Measurements from ENCODE around the gene SELE. TPM values are rescaled to one million over a fixed set of nuclear protein-coding genes. Genes with fewer than 3 reads are reported as not detected.

SELE gene
- total RNA-seq, 4 donors from 2014 or later: 2.2 to 62.8 (median 16.7) TPM

DNA sequence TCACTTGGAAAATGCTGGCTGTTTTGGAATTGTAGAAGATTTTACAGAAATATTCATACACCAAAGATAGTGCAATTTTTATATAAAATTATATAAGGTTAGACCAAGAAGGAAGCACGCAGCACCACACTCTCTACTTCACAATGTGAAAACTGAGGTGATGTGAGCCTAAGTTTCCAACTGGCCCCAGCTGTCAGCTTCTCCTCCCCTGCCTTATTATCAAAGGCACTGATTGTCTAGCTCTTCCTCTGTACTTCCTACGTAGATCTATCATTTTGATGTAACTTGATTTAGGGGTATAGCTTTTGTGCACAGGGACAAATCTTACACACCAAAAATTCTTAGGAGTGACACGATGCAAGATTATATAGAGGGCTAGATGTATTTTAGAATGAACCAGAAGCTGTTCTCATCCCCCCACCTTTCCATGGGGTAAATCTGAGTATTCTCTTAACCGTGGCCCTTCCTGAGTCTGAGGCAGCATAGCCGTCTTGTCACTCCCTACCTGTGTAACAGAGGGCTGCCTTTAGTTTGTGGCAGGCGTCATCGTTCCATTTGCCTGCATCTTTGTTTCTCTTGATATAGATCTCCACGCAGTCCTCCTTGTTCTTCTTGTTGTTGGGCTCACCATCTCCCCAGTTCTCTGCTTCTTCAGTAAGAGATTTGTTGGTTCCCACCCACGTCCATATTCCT, 25.8 kb downstream of the SELE start:
- DNase-seq (ENCODE audit: low spot score): no peak
- ATAC-seq (ENCODE audit: low FRiP score): no peak
- TF ChIP-seq, protein P1, sequence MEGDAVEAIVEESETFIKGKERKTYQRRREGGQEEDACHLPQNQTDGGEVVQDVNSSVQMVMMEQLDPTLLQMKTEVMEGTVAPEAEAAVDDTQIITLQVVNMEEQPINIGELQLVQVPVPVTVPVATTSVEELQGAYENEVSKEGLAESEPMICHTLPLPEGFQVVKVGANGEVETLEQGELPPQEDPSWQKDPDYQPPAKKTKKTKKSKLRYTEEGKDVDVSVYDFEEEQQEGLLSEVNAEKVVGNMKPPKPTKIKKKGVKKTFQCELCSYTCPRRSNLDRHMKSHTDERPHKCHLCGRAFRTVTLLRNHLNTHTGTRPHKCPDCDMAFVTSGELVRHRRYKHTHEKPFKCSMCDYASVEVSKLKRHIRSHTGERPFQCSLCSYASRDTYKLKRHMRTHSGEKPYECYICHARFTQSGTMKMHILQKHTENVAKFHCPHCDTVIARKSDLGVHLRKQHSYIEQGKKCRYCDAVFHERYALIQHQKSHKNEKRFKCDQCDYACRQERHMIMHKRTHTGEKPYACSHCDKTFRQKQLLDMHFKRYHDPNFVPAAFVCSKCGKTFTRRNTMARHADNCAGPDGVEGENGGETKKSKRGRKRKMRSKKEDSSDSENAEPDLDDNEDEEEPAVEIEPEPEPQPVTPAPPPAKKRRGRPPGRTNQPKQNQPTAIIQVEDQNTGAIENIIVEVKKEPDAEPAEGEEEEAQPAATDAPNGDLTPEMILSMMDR (IDR thresholded peaks at IDR 0.05): no peak

DNA sequence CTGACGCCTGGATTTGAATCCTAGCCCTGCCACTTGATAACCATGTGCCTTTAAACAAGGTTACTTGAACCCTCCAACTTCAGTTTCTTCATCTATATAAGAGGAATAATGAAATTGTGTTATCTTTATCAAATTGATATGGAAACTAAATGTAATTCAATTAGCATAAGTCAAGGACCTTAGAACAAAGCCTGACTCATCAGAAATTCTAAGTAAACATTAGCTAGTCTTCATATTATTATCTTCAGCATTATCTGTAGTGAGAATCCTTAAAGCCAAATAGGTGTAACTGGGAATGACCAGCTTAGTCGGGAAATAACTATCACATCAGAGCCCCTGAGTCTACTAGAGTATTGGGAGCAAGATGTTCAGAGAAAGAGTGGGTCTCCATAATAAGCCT, 29.1 kb downstream of the SELE start:
- no peak for ATAC-seq (ENCODE audit: low FRiP score)
- DNase-seq (ENCODE audit: low spot score): no peak
- TF ChIP-seq, protein P1 (IDR thresholded peaks at IDR 0.05): no peak

DNA sequence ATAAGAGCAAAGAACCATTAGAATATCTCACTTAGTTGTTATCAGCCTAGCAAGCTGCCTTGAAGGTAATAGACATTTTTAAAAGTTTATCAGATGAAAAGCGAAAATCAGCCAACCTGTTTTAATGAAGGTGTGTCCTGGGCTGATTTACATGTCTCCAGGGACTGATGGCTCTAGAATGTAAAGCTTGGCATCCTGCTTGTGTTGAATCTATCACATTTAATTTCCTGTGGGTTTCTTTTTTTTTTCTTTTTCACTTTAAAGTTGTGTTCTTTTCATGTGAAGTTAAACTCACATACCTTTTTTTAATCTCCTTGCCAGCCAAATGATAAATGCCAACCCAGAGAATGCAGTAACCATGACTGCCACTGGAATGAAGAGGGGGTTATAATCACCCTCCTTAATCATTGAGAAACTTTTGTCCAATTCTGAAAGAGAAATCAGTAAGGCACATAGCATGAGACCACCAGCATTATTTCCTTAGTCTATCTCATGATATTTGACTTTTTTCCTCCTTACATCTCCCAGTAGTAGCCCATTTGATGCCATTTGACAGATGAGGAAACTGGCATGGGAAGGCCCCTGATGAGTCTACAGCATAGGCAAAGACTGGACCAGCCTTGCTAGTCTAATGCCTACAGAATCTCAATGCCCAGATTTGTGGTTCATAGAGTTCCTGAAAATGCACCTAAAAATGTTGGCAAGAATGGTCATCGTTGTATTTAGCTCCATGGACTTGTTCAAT, 32.4 kb downstream of the SELE start:
- ATAC-seq (ENCODE audit: low FRiP score) (no peak), DNase-seq (ENCODE audit: low spot score) (no peak)
- TF ChIP-seq, protein P1 (IDR thresholded peaks at IDR 0.05): no peak

DNA sequence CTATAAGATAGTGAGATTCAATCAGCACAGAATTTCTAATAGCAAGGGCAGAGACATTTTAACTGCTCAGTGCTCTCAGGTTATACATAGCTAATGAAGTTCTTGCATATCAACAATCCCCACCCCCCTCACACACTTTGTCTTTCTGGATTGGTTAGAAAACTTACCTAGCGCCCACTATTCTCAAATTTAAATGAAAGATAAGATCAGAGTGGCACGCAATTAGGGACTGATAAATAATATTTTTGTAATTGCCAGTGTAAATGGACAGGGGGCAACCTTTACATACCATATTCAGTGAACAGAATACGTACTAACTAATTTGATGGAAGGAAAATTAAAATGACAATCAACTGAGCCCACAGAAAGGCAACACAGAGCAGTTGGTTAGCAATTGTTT, 34.2 kb downstream of the SELE start:
- TF ChIP-seq, protein P1 (IDR thresholded peaks at IDR 0.05): no peak
- no peak for DNase-seq (ENCODE audit: low spot score)
- no peak for ATAC-seq (ENCODE audit: low FRiP score)

DNA sequence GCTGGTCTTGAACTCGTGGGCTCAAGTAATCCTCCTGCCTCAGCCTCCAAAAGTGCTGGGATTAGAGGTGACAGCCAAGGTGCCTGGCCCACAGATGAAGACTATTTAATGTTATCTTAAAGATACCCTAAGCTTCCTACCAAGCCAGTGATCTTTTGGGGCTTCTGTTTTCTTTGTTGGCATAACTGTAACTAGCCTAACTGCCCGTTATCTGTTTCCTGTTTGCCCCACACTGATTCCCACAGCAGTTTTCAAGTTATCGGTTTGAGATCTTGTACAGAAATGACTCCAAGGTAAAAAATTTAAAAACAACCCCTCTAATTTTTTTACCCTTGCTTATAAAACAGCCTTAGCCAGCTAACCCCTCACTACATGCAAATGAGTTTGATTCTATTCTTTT, 34.9 kb downstream of the SELE start:
- DNase-seq (ENCODE audit: low spot score): no peak
- TF ChIP-seq, protein P1 (IDR thresholded peaks at IDR 0.05): no peak
- ATAC-seq (ENCODE audit: low FRiP score): no peak

DNA sequence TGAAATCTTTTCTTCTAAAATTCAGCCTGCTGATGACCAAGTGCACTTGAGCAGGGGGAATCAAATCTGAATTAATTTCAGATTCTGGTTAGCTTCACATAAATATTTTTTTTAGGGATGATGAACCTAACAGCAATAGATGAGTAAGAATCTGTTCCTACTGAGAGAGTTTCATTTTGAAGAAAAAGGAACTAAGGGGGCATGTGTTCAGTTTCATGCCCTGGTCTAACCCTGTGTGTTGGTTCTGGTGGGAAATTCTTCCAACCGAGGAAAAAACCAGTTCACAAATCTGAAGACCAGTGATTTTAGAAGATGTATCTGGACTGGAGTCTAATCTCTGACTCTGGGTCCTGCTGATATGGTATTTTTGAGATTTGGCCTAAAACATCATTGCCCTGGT, 36.1 kb downstream of the SELE start:
- DNase-seq (ENCODE audit: low spot score) (no peak), ATAC-seq (ENCODE audit: low FRiP score) (no peak)
- TF ChIP-seq, protein P1 (IDR thresholded peaks at IDR 0.05): no peak
